Measurements from ENCODE around the gene ZNF148. TPM values are rescaled to one million over a fixed set of nuclear protein-coding genes. Genes with fewer than 3 reads are reported as not detected.

The ZNF148 gene
- total RNA-seq, 1 donor from 2014 or later: 38.3 TPM

- Mint-ChIP-seq H3K9me3 (no peaks in the 10 kb centered on the region), H3K27ac (ENCODE audit: unreplicated experiment) (no peak overlapping the region), H3K4me3 (no peak overlapping the region), H3K27me3 (ENCODE audit: low read depth) (no peaks in the 10 kb centered on the region), H3K36me3 (ENCODE audit: low read depth) (peaks cover 25% of the 10 kb centered on the region), H3K4me1 (peaks cover 7% of the 10 kb centered on the region)
- no peak for DNase-seq (ENCODE audit: low read depth, low spot score)
- no peak for TF ChIP-seq CTCF (conservative IDR thresholded peaks at IDR 0.05)
Measured at GRCh38 chr3:125316246-125316645, 58.9 kb downstream of the ZNF148 start.

- Mint-ChIP-seq H3K9me3 (peaks cover 8% of the 10 kb centered on the region), H3K4me1 (peaks cover 2% of the 10 kb centered on the region), H3K27ac (ENCODE audit: unreplicated experiment) (no peak overlapping the region), H3K36me3 (ENCODE audit: low read depth) (peaks cover 46% of the 10 kb centered on the region), H3K4me3 (no peak overlapping the region), H3K27me3 (ENCODE audit: low read depth) (no peaks in the 10 kb centered on the region)
- DNase-seq (ENCODE audit: low read depth, low spot score): no peak
- TF ChIP-seq CTCF (conservative IDR thresholded peaks at IDR 0.05): no peak
Measured at GRCh38 chr3:125313060-125313635, 62.0 kb downstream of the ZNF148 start.

GRCh38 chr3:125310623-125311081, 64.5 kb downstream of the ZNF148 start:
- Mint-ChIP-seq H3K4me3 (no peak overlapping the region), H3K36me3 (ENCODE audit: low read depth) (peaks cover 51% of the 10 kb centered on the region), H3K27me3 (ENCODE audit: low read depth) (no peaks in the 10 kb centered on the region), H3K9me3 (peaks cover 10% of the 10 kb centered on the region), H3K4me1 (no peaks in the 10 kb centered on the region), H3K27ac (ENCODE audit: unreplicated experiment) (peak overlapping the region; percentile 73)
- no peak for TF ChIP-seq CTCF (conservative IDR thresholded peaks at IDR 0.05)
- DNase-seq (ENCODE audit: low read depth, low spot score): no peak

GRCh38 chr3:125309476-125309875, 65.6 kb downstream of the ZNF148 start:
- no peak overlapping the region for H3K27ac Mint-ChIP-seq (ENCODE audit: unreplicated experiment)
- TF ChIP-seq CTCF (conservative IDR thresholded peaks at IDR 0.05): no peak
- H3K4me1 Mint-ChIP-seq: no peaks in the 10 kb centered on the region
- no peak overlapping the region for H3K4me3 Mint-ChIP-seq
- no peak for DNase-seq (ENCODE audit: low read depth, low spot score)
- peaks cover 51% of the 10 kb centered on the region for H3K36me3 Mint-ChIP-seq (ENCODE audit: low read depth)
- H3K27me3 Mint-ChIP-seq (ENCODE audit: low read depth): no peaks in the 10 kb centered on the region
- peaks cover 10% of the 10 kb centered on the region for H3K9me3 Mint-ChIP-seq

- H3K27me3 Mint-ChIP-seq (ENCODE audit: low read depth): no peaks in the 10 kb centered on the region
- H3K9me3 Mint-ChIP-seq: peaks cover 10% of the 10 kb centered on the region
- DNase-seq (ENCODE audit: low read depth, low spot score): no peak
- peaks cover 43% of the 10 kb centered on the region for H3K36me3 Mint-ChIP-seq (ENCODE audit: low read depth)
- no peak overlapping the region for H3K27ac Mint-ChIP-seq (ENCODE audit: unreplicated experiment)
- no peak for TF ChIP-seq CTCF (conservative IDR thresholded peaks at IDR 0.05)
- H3K4me3 Mint-ChIP-seq: no peak overlapping the region
- no peaks in the 10 kb centered on the region for H3K4me1 Mint-ChIP-seq
Measured at GRCh38 chr3:125306620-125307019, 68.5 kb downstream of the ZNF148 start.

Data from neural crest cell (in vitro differentiated cells).